ENCODE measurements around the gene ACTL6A.

ACTL6A gene

DNA sequence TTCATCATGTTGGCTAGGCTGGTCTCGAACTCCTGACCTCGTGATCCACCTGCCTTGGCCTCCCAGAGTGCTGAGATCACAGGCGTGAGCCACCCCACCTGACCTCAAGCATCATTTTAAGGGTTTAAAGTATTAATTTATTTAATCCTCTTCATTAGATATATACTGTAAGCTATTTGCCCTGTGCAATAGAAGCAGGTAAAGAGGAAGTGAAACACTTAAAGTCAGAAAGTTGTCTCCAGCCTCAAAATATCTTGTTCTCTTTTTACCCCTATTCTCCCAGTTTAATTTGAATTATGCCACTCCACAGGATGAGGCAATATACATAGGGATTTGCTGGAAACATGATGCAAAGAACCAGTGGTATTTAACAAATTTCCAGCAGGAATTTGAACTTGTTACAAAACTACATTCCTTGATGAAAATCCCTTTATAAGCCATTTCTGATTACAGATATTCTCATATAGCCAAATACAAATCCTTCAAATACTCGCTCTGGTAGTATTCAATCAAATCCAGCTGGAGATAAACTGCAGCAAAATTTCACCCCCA is 43.9 kb downstream of the ACTL6A start:
- TF ChIP-seq CTCF (IDR thresholded peaks at IDR 0.05; ENCODE audit: low read length, missing control alignments), result no peak
- no peak overlapping the region for H3K4me3 ChIP-seq (replicated peaks; ENCODE audit: low read depth, low read length)
- no peak for DNase-seq (ENCODE audit: low read depth)

- DNase-seq (ENCODE audit: low read depth), result no peak
- TF ChIP-seq CTCF (IDR thresholded peaks at IDR 0.05; ENCODE audit: low read length, missing control alignments), result no peak
- H3K4me3 ChIP-seq (replicated peaks; ENCODE audit: low read depth, low read length), result no peak overlapping the region
These were observed 46.4 kb downstream of the ACTL6A start for GRCh38 chr3:179608931-179609720.

- H3K4me3 ChIP-seq (replicated peaks; ENCODE audit: low read depth, low read length), result no peak overlapping the region
- TF ChIP-seq CTCF (IDR thresholded peaks at IDR 0.05; ENCODE audit: low read length, missing control alignments), result no peak
- no peak for DNase-seq (ENCODE audit: low read depth)
These were observed 47.3 kb downstream of the ACTL6A start for GRCh38 chr3:179610066-179610465.

- DNase-seq (ENCODE audit: low read depth), result peak; percentile 67
- H3K4me3 ChIP-seq (replicated peaks; ENCODE audit: low read depth, low read length), result no peak overlapping the region
- TF ChIP-seq CTCF (IDR thresholded peaks at IDR 0.05; ENCODE audit: low read length, missing control alignments), result no peak
These were observed 51.1 kb downstream of the ACTL6A start for GRCh38 chr3:179613807-179614206.

GRCh38 chr3:179615458-179616173 is 52.9 kb downstream of the ACTL6A start:
- TF ChIP-seq CTCF (IDR thresholded peaks at IDR 0.05; ENCODE audit: low read length, missing control alignments), result no peak
- no peak overlapping the region for H3K4me3 ChIP-seq (replicated peaks; ENCODE audit: low read depth, low read length)
- peak; percentile 68 for DNase-seq (ENCODE audit: low read depth)

GRCh38 chr3:179622023-179622422 is 59.3 kb downstream of the ACTL6A start:
- no peak overlapping the region for H3K4me3 ChIP-seq (replicated peaks; ENCODE audit: low read depth, low read length)
- no peak for TF ChIP-seq CTCF (IDR thresholded peaks at IDR 0.05; ENCODE audit: low read length, missing control alignments)
- no peak for DNase-seq (ENCODE audit: low read depth)

All from fibroblast of pulmonary artery (primary cell).